ENCODE measurements around the gene VAV2.

DNA sequence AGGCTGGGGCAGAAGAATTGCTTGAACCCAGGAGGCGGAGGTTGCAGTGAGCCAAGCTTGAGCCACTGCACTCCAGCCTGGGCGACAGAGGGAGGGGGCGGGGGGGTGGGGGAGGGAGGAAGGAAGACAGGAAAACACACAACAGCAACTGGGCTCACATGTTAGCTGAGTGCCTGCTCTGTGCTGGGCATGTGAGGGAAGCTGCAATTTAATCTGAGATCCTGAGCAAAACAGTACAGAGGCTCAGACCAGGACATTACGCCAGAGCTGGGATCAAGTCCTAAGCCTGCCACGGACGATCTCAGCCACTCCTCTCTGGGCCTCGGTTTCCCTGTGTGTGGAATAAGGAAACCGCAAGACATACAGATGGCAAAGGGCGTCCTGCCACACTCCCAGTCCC is 119.1 kb downstream of the VAV2 start:
- TF ChIP-seq, protein P1, sequence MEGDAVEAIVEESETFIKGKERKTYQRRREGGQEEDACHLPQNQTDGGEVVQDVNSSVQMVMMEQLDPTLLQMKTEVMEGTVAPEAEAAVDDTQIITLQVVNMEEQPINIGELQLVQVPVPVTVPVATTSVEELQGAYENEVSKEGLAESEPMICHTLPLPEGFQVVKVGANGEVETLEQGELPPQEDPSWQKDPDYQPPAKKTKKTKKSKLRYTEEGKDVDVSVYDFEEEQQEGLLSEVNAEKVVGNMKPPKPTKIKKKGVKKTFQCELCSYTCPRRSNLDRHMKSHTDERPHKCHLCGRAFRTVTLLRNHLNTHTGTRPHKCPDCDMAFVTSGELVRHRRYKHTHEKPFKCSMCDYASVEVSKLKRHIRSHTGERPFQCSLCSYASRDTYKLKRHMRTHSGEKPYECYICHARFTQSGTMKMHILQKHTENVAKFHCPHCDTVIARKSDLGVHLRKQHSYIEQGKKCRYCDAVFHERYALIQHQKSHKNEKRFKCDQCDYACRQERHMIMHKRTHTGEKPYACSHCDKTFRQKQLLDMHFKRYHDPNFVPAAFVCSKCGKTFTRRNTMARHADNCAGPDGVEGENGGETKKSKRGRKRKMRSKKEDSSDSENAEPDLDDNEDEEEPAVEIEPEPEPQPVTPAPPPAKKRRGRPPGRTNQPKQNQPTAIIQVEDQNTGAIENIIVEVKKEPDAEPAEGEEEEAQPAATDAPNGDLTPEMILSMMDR (IDR thresholded peaks at IDR 0.05) = no peak
- no peak for TF ChIP-seq POLR2A (IDR thresholded peaks at IDR 0.05)

Measured in breast epithelium (tissue), 3 donors.